ENCODE data around the gene COMMD1.
"Not testable (repeated sequence)": the region's sequence is repeated elsewhere in the genome, so short reads cannot be mapped to it uniquely, and the experiment has no call there.

Gene COMMD1

DNA sequence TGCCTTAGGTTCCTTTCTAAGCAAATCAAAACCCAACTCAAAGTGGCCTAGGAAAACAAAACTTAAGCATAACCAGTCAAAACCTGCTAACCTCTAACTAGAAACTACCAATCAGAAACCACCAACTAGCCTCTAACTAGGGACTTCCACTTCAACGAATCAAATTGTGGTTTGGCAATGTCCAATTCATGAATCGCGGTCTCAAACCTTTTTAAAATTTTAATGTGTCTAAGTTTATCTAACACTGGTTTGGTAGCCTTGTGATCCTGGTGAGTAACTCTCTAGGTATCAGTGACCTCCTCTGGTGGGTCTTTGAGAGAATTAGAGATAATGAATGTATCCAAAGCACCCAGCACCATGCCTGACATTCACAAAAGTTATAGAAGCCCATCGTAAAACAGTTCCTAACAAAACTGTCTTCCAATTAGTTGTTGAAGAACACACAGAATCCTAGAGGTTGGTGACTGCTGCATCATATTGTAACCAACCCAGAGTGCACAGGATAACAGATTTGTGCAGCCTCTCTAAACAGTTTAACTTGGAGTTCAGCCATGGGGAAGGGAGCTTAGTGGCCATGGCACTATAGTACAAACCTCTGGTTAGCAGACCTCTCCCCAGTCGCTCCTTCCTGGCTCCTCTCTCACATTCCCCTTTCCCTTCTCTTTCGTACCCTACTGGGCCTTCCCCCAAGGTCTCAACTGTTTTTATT, 245.3 kb downstream of the COMMD1 start:
- Histone ChIP-seq H3K4me1 (ENCODE audit: control insufficient read depth, insufficient read depth, low read length) (peaks cover 3% of the 10 kb centered on the region; the same call in 1 of the 2 replicates), H3K27ac (ENCODE audit: low read length) (no peak overlapping the region), H3K9me3 (ENCODE audit: control insufficient read depth, insufficient read depth, low read length) (no peaks in the 10 kb centered on the region), H3K27me3 (ENCODE audit: control insufficient read depth, insufficient read depth, low read length) (no peaks in the 10 kb centered on the region), H3K36me3 (ENCODE audit: control insufficient read depth, insufficient read depth, low read length) (no peaks in the 10 kb centered on the region), H3K4me3 (ENCODE audit: low read length) (no peak overlapping the region)
- no peak for DNase-seq (ENCODE audit: low read depth, low spot score)
- WGBS (ENCODE audit: insufficient coverage, insufficient read length) = no CpG with 5 or more reads among the region's 6 CpGs

- no peak overlapping the region for H3K4me3 ChIP-seq (ENCODE audit: low read length)
- H3K27ac ChIP-seq (ENCODE audit: low read length) = no peak overlapping the region
- H3K9me3 ChIP-seq (ENCODE audit: control insufficient read depth, insufficient read depth, low read length) = no peaks in the 10 kb centered on the region
- no peaks in the 10 kb centered on the region for H3K36me3 ChIP-seq (ENCODE audit: control insufficient read depth, insufficient read depth, low read length)
- H3K4me1 ChIP-seq (ENCODE audit: control insufficient read depth, insufficient read depth, low read length) = peaks cover 3% of the 10 kb centered on the region; the same call in 1 of the 2 replicates
- no peak for DNase-seq (ENCODE audit: low read depth, low spot score)
- no CpG with 5 or more reads among the region's 4 CpGs for WGBS (ENCODE audit: insufficient coverage, insufficient read length)
- no peaks in the 10 kb centered on the region for H3K27me3 ChIP-seq (ENCODE audit: control insufficient read depth, insufficient read depth, low read length)
These were observed 245.8 kb downstream of the COMMD1 start for GRCh38 chr2:62151306-62151638.

GRCh38 chr2:62152000-62152399, 246.5 kb downstream of the COMMD1 start:
- H3K9me3 ChIP-seq (ENCODE audit: control insufficient read depth, insufficient read depth, low read length) = no peaks in the 10 kb centered on the region
- no peaks in the 10 kb centered on the region for H3K27me3 ChIP-seq (ENCODE audit: control insufficient read depth, insufficient read depth, low read length)
- H3K4me3 ChIP-seq (ENCODE audit: low read length) = no peak overlapping the region
- no peak for DNase-seq (ENCODE audit: low read depth, low spot score)
- H3K36me3 ChIP-seq (ENCODE audit: control insufficient read depth, insufficient read depth, low read length) = no peaks in the 10 kb centered on the region
- H3K4me1 ChIP-seq (ENCODE audit: control insufficient read depth, insufficient read depth, low read length) = peaks cover 3% of the 10 kb centered on the region; the same call in 1 of the 2 replicates
- no CpG with 5 or more reads among the region's 3 CpGs for WGBS (ENCODE audit: insufficient coverage, insufficient read length)
- no peak overlapping the region for H3K27ac ChIP-seq (ENCODE audit: low read length)

DNA sequence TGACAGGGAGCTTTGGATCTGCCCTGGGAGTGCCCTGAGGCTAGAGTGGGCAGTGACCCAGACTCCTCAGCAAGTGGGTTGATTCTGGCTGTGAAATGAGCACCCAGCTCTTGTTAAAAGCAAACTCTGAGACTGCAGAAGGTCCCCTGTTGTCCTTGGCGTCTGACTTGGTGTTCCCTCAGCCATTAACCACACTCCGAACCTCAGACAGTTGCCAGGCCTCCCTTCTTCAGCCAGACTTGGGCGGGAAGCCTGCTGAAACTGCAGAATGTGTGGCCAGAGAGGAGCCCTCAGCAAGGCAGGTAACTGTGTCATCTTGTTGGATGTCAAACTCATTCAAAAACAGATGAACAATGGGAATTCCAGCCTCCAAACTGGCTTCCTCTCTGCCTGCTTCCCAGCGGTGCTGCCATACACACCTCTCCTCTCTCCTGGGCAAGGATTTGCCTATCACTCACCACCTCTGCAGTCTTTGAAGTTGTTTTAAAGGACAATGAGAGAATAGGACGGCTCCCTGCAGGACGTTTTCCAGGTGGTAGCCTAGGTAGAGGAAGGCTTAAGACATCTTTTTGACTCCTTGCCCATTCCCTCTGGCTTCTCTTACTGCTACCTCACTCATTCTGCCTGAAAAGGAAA, 251.5 kb downstream of the COMMD1 start:
- Histone ChIP-seq H3K4me1 (ENCODE audit: control insufficient read depth, insufficient read depth, low read length) (no peaks in the 10 kb centered on the region), H3K4me3 (ENCODE audit: low read length) (no peak overlapping the region), H3K27me3 (ENCODE audit: control insufficient read depth, insufficient read depth, low read length) (no peaks in the 10 kb centered on the region), H3K9me3 (ENCODE audit: control insufficient read depth, insufficient read depth, low read length) (no peaks in the 10 kb centered on the region), H3K27ac (ENCODE audit: low read length) (no peak overlapping the region), H3K36me3 (ENCODE audit: control insufficient read depth, insufficient read depth, low read length) (no peaks in the 10 kb centered on the region)
- no peak for DNase-seq (ENCODE audit: low read depth, low spot score)
- WGBS (ENCODE audit: insufficient coverage, insufficient read length) = no CpG with 5 or more reads among the region's 6 CpGs

DNA sequence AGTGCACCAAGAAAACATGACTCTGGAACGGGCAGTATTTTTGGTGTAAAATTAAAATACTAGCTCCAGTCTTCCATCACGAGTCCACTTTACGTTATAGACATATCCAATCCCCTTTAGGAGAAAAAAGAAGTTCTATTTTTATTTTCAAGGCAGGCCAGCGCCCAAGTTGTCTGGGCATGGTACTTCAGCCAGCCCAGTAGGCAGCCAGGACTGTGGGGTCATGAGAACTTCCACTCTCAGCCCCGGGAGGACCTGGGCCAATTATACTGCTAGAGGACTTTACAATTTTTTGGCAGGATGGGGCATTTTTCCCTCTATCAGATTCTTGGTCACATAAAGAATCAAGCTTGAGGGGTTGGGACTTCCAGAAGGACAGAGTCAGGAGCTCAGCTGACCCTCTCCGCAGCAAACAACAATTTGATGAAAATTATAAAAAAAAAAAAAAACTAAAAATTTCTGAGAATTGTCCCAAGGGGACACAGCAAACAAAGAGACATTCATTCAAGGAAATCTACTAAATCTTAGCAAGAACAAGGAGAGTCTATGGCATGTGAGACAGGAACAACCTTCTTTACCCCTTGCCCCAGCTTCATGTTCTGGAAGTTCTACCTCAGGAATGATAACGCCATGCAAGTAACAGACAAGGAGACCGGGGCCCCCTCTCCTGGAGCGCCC, 253.1 kb downstream of the COMMD1 start:
- Histone ChIP-seq H3K9me3 (ENCODE audit: control insufficient read depth, insufficient read depth, low read length) (no peaks in the 10 kb centered on the region), H3K27ac (ENCODE audit: low read length) (no peak overlapping the region), H3K36me3 (ENCODE audit: control insufficient read depth, insufficient read depth, low read length) (no peaks in the 10 kb centered on the region), H3K27me3 (ENCODE audit: control insufficient read depth, insufficient read depth, low read length) (no peaks in the 10 kb centered on the region), H3K4me3 (ENCODE audit: low read length) (no peak overlapping the region), H3K4me1 (ENCODE audit: control insufficient read depth, insufficient read depth, low read length) (no peaks in the 10 kb centered on the region)
- WGBS (ENCODE audit: insufficient coverage, insufficient read length) = no CpG with 5 or more reads among the region's 9 CpGs
- DNase-seq (ENCODE audit: low read depth, low spot score) = no peak

GRCh38 chr2:62160691-62161090, 255.2 kb downstream of the COMMD1 start:
- not testable (repeated sequence) for H3K4me3 ChIP-seq (ENCODE audit: low read length); DNase-seq (ENCODE audit: low read depth, low spot score); H3K27ac ChIP-seq (ENCODE audit: low read length); H3K4me1 ChIP-seq (ENCODE audit: control insufficient read depth, insufficient read depth, low read length); H3K36me3 ChIP-seq (ENCODE audit: control insufficient read depth, insufficient read depth, low read length); H3K9me3 ChIP-seq (ENCODE audit: control insufficient read depth, insufficient read depth, low read length); H3K27me3 ChIP-seq (ENCODE audit: control insufficient read depth, insufficient read depth, low read length)
- WGBS (ENCODE audit: insufficient coverage, insufficient read length) = no CpG with 5 or more reads among the region's 9 CpGs

DNA sequence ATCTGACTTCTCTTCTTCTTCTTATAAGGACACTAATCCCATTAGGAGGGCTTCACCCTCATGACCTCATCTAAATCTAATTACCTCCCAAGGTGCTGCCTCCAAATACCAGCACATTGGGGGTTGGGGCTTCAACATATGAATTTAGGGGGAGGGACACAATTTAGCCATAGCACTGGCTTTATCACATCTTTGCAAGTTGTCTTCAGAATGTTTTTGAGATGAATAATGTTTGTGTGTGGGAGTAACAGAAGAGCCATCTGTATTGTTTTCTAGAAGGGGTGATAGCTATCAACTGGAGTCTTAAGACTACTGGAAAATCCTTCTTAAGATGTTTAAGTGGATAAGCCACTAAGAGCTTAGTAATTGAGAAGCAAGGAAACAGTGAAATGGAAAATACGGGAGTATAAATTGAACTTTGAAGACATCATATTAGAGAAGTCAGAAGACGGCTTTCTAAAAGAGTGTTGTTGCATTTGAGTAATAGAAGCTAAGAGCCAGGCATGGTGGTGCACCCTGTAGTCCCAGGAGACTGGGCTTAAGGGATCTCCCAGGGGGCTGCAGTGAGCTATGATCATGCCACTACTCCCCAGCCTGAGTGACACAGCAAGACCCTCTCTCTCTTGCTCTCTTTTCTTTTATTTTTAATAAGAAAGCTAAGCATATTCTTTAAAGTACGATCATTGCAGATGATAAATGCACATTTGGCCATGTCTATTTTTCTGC, 257.8 kb downstream of the COMMD1 start:
- Histone ChIP-seq H3K36me3 (ENCODE audit: control insufficient read depth, insufficient read depth, low read length) (no peaks in the 10 kb centered on the region), H3K4me1 (ENCODE audit: control insufficient read depth, insufficient read depth, low read length) (no peaks in the 10 kb centered on the region; the same call in 1 of the 2 replicates), H3K4me3 (ENCODE audit: low read length) (no peak overlapping the region), H3K27ac (ENCODE audit: low read length) (no peak overlapping the region), H3K9me3 (ENCODE audit: control insufficient read depth, insufficient read depth, low read length) (no peaks in the 10 kb centered on the region), H3K27me3 (ENCODE audit: control insufficient read depth, insufficient read depth, low read length) (no peaks in the 10 kb centered on the region)
- no peak for DNase-seq (ENCODE audit: low read depth, low spot score)
- no CpG with 5 or more reads among the region's 3 CpGs for WGBS (ENCODE audit: insufficient coverage, insufficient read length)

DNA sequence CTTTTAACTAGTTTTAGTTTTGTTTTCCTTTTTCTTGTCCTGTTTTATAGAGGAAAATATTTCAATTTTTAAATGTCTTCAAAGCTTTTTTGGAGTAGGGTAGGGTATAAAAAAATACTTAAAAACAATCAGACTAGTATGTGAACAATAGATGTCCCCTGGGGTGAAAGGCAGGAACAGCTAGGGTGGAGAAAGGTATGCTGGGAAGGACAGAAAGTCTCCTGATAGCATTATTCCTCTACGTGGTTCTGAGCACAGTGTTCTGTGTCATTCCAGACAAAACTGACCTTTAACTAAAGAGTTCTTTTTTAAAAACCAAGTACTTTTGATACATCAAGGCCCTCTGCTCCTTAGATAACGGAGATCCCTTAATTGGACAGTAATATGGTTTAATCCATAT, 258.4 kb downstream of the COMMD1 start:
- DNase-seq (ENCODE audit: low read depth, low spot score) = no peak
- Histone ChIP-seq H3K4me3 (ENCODE audit: low read length) (no peak overlapping the region), H3K36me3 (ENCODE audit: control insufficient read depth, insufficient read depth, low read length) (no peaks in the 10 kb centered on the region), H3K4me1 (ENCODE audit: control insufficient read depth, insufficient read depth, low read length) (no peaks in the 10 kb centered on the region; the same call in 1 of the 2 replicates), H3K27ac (ENCODE audit: low read length) (no peak overlapping the region), H3K9me3 (ENCODE audit: control insufficient read depth, insufficient read depth, low read length) (no peaks in the 10 kb centered on the region), H3K27me3 (ENCODE audit: control insufficient read depth, insufficient read depth, low read length) (no peaks in the 10 kb centered on the region)
- WGBS (ENCODE audit: insufficient coverage, insufficient read length) = no CpG with 5 or more reads among the region's 2 CpGs

DNA sequence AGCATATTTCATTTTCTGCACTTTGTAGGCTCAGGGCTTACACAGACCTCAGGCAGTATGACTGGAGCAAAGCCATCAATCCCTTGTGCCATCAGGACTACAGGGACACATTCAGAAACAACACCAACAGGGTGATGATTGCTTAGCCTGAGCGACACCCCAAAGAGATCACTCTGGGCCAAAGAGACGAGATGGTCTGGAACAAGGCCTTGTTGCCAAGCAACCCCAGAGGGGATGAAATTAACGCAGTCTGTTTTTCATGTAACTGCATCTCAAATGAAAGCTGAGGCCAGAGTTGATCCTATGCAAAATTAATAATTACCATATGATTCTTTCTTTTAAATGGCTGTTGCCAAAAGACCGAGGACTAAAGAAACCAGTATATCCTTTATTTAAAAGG, 270.3 kb downstream of the COMMD1 start:
- Histone ChIP-seq H3K36me3 (ENCODE audit: control insufficient read depth, insufficient read depth, low read length) (no peaks in the 10 kb centered on the region), H3K4me1 (ENCODE audit: control insufficient read depth, insufficient read depth, low read length) (no peaks in the 10 kb centered on the region), H3K27me3 (ENCODE audit: control insufficient read depth, insufficient read depth, low read length) (no peaks in the 10 kb centered on the region), H3K4me3 (ENCODE audit: low read length) (no peak overlapping the region), H3K9me3 (ENCODE audit: control insufficient read depth, insufficient read depth, low read length) (no peaks in the 10 kb centered on the region), H3K27ac (ENCODE audit: low read length) (no peak overlapping the region)
- DNase-seq (ENCODE audit: low read depth, low spot score) = no peak
- WGBS (ENCODE audit: insufficient coverage, insufficient read length) = no CpG with 5 or more reads among the region's 4 CpGs

DNA sequence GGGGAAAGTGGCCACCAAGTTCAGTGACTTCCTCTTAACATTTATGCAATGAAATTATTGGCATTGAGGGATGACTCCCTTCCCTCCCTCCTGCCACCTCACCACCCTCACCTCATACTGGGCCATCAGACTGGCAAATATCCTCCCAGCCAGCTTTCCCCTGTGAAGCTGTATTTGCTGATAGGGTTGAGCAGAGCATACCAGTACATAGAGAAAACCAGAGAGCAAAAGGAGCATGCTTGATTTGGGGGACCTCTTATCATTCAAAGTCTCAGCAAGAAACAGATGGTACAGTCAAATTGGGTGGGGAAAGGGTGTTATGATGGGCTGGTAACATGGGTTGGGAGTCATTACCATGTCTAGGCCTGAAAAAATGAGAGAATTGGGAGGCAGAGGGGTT, 271.3 kb downstream of the COMMD1 start:
- Histone ChIP-seq H3K9me3 (ENCODE audit: control insufficient read depth, insufficient read depth, low read length) (no peaks in the 10 kb centered on the region), H3K27ac (ENCODE audit: low read length) (no peak overlapping the region), H3K27me3 (ENCODE audit: control insufficient read depth, insufficient read depth, low read length) (no peaks in the 10 kb centered on the region), H3K36me3 (ENCODE audit: control insufficient read depth, insufficient read depth, low read length) (no peaks in the 10 kb centered on the region), H3K4me3 (ENCODE audit: low read length) (no peak overlapping the region), H3K4me1 (ENCODE audit: control insufficient read depth, insufficient read depth, low read length) (no peaks in the 10 kb centered on the region)
- DNase-seq (ENCODE audit: low read depth, low spot score) = no peak
